Renal cortex interstitium (tissue), 11 donors: Measurements from ENCODE around the gene NPM1. TPM values are rescaled to one million over a fixed set of nuclear protein-coding genes. Genes with fewer than 3 reads are reported as not detected.
"Not testable (repeated sequence)": the region's sequence is repeated elsewhere in the genome, so short reads cannot be mapped to it uniquely, and the experiment has no call there.

Experiments used
- DNase-seq, 11 donors: peaks; one replicate each; pipeline ENCODE4 v3.0.0-alpha.2; 2013; ENCODE audit warnings: low read depth in 9 of 11, low spot score in 4 of 11; ENCODE audit errors: extremely low read depth in 1 of 11
- polyA plus RNA-seq, 3 donors: library from polyadenylated mRNA; unstranded; fragments of 120-200 nt; gene quantifications; one replicate each; pipeline ENCODE4 v1.2.1, GENCODE V29; 2013; ENCODE audit not compliant: insufficient read length in 3 of 3

Gene NPM1
- polyA plus RNA-seq, 3 donors, result 1,646 to 1,969 (median 1,849) TPM

DNA sequence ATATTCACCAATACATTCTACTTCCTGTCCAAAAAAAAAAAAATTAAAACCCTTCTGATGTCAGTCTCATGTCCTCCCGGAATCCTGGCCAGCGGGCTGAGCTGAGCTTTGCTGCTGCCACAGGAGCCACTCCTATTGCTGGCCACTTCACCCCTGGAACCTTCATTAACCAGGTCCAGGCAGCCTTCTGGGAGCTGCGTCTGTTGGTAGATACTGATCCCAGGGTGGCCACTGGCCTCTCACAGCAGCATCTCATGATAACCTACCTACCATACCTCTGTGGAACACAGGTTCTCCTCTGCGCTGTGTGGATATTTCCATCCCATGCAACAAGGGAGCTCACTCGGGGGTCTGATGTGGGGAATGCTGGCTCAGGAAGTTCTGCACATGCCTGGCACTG lies 21.0 kb upstream of the NPM1 start:
- DNase-seq, result no peak

- DNase-seq, result no peak
These were observed 20.0 kb upstream of the NPM1 start for GRCh38 chr5:171367424-171368370.

GRCh38 chr5:171369056-171369455 lies 18.6 kb upstream of the NPM1 start:
- no peak for DNase-seq

DNA sequence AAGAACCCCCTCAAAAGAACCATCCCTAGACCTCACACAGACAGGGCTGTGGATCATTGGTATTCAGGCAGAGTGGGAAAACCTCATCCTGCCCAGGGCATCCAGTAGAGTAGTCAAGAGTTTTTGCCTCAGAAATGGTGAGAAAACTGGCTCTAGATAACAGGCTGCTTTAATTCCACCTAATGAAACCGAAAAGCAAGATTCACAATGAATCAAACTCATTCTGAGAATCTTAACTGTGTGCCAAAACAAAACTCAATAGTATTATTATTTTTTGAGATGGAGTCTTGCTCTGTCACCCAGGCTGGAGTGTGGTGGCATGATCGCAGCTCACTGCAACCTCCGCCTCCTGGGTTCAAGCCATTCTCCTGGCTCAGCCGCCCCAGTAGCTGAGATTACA lies 17.8 kb upstream of the NPM1 start:
- no peak for DNase-seq

GRCh38 chr5:171370881-171371280 lies 16.8 kb upstream of the NPM1 start:
- not testable (repeated sequence) for DNase-seq

DNA sequence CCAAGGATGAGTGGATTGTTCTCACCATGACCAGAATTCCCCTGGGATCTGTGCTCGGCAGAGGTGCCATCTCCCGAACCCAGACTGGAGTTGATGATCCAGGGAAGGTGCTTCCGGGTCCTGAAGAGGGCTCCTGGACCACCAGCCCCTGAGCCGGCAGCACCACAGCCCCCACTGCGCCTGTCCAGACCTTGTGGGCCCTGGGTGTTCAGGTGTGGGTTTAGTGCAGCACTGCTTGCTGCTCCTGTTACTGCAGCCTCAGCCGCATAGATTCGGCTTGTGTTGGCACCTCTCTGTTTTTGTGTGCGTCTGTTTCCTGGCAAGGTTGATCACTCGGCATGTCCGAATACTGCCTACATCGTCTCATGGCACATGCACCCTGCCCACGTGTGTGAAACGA lies 16.3 kb upstream of the NPM1 start:
- no peak for DNase-seq

DNA sequence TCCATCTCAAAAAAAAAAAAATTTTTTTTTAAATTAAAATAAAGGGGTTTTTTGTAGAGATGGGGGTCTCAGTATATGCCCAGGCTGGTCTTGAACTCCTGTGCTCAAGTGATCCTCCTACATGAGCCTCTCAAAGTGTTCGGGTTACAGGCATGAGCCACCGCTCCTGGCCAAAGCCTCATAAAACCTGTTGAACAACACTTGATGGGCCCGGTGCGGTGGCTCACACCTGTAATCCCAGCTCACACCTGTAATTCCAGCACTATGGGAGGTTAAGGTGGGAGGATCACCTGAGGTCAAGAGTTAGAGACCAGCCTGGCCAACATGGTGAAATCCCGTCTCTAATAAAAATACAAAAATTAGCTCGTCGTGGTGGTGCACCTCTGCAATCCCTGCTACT lies 7.7 kb upstream of the NPM1 start:
- no peak for DNase-seq

DNA sequence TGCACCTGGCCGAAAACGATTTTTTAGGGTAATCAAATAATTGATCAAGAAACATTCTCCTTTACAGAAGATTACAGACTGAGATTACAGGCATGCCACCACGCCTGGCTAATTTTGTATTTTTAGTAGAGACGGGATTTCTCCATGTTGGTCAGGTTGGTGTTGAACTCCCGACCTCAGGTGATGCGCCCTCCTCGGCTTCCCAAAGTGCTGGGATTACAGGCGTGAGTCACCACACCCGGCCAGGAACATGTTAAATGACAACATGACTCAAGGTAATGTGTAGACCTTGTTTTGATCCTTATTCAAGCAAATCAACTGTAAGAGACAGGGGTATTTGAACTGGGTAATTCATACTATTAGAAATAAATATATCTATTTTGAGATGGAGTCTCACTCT lies 3.2 kb upstream of the NPM1 start:
- not testable (repeated sequence) for DNase-seq

- not testable (repeated sequence) for DNase-seq
These were observed 2.6 kb upstream of the NPM1 start for GRCh38 chr5:171384999-171385398.

DNA sequence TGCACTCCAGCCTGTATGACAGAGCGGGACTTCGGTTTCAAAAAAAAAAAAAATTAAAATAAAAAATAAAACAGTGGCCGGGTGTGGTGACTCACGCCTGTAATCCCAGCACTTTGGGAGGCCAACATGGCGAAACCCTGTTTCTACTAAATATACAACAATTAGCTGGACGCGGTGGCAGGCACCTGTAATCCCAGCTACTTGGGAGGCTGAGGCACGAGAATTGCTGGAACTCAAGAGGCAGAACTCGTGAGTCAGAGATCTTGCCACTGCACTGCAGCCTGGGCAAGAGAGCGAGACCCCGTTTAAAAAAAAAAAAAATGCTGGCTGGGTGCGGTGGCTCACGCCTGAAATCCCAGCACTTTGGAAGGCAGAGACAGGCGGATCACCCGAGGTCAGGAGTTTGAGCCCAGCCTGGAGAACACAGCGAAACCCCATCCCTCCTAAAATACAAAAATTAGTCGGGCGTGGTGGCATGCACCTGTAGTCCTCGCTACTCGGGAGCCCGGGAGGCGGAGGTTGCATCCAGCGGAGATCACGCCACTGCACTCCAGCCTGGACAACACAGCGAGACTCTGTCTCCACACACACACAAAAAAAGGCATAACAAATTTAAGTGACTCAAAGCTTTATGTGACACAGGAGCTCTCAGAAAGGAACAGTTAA lies 1.5 kb upstream of the NPM1 start:
- DNase-seq, result no peak

DNA sequence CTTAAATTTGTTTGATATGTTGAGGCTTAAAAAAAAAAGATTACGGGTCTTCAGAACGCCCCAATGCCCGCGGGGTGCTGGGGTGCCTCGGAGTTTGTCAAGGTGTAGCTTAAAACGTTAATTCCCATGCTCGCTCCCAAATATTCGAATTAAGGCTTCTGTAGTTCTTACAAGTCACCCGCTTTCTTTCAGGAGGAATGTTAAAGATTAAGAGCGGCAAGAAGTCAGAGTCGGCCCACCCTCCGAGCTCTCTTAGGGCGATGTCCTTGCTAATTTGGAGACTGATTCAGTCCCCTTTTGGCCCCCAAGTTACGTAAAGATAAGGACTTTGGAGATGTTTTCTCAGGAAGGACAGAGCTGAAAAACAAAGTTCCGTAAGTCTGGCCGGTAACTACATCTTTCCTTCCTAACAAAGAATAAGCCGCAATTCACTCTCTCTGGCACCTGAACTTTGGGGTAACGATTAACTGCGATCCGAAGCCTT lies 746 bp upstream of the NPM1 start:
- DNase-seq, result peak in 2 of 11 donors; percentile 23 to 25

DNA sequence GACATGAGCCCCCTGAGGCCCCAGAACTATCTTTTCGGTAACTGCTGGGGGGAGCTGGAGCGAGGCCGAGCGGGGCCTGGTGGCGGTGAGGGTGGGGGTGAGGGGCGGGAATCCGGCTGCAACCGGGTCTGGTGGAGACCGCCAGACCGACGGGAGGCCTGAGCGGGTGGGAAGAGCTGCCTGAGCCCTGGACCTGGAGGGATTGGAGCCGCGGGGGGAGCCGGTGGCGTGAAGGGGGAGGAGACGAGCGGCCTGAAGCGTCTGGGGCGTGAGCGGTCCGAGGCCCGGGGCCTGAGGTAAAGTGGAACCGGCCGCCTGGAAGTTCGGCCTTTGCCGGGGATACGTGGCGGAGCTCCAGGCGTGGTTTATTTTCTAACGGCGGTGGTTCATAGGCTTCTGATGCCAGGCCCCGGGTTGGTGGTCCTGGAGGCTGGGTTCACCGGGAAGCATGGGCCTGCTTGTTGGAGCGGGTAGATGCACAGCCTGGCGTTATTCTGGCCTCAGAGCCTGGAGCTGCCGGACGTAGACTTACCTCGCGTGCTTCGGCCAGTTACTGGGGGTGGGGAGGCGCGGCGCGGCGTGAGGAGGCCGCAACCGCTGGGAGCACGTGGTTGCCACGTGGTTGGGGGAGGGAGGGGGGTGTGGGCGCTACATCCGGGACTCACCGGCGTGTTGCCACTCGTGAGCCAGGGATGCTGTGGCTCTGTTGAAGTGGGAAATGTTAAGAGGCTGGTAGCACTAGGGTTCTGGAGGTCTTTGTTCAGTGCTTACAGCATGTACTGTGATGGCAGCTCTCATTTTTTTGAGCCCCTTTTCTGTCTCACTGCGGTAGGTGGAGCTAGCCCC lies 544 bp downstream of the NPM1 start:
- peak in 10 of 11 donors; percentile 47 to 74 (median 64) for DNase-seq

GRCh38 chr5:171388816-171389168 lies 1.1 kb downstream of the NPM1 start:
- no peak for DNase-seq

DNA sequence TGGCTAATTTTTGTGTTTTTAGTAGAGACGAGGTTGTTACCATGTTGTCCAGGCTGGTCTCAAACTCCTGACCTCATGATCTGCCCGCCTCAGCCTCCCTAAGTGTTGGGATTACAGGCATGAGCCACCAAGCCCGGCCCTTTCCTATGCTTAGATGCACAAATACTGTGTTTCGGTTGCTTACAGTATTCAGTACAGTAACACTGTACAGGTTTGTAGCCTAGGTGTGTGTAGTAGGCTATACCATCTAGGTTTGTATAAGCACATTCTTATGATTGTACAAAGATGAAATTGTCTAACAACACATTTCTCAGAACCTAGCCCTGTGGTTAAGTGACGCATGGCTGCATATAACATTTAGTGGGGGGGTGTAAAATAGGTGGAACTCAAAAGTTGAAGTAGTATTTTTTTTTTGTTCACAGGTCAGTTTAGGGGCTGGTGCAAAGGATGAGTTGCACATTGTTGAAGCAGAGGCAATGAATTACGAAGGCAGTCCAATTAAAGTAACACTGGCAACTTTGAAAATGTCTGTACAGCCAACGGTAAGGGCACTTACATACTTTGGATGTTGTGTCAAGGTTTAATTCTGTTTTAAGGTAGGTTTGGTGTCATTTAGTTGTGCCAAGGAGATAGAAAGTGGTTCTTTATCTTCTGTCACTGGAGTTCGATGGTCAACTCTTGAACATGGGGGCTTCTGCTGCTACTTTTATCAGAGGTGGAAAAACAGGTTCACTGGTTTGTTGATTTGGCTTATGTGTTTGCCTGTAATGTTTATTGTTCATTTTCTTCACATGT lies 3.4 kb downstream of the NPM1 start:
- DNase-seq, result no peak

- no peak for DNase-seq
These were observed 4.4 kb downstream of the NPM1 start for GRCh38 chr5:171391996-171392577.

- no peak for DNase-seq
These were observed 5.0 kb downstream of the NPM1 start for GRCh38 chr5:171392585-171393159.

GRCh38 chr5:171395042-171395441 lies 7.4 kb downstream of the NPM1 start:
- DNase-seq, result no peak

DNA sequence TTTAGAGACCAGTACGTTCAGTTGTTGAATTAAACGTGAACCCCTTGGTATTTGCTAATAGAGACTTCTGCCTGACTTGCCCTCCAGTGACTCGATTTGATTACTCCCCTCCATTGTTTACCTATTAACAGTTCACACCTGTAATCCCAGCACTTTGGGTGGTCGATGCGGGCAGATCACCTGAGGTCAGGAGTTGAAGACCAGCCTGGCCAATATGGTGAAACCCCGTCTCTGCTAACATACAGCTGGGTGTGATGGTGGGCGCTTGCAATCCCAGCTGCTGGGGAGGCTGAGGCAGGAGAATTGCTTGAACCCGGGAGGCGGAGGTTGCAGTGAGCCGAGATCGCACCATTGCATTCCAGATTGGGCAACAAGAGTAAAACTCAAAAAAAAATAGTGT lies 8.9 kb downstream of the NPM1 start:
- DNase-seq, result not testable (repeated sequence)
